Activated naive CD4-positive, alpha-beta T cell treated with anti-CD3 and anti-CD28 coated beads, Interleukin-2, amount 10 ng/mL, durations not matched to agents 7 days and 5 days (primary cell): ENCODE results near the gene IL1B.
"Not testable (repeated sequence)": the region's sequence is repeated elsewhere in the genome, so short reads cannot be mapped to it uniquely, and the experiment has no call there.

ENCODE experiments used
- CTCF ChIA-PET: fragments of 350-600 bp; sonication (Branson Sonifier 250); formaldehyde crosslinking; loops from one replicate; lab custom pipeline; 2021; ENCODE audit warnings: antibody characterized with exemption; lab: Charles Lee
- DNase-seq: peaks from one replicate; pipeline ENCODE4 v3.0.0-alpha.2; 2020
- H3K27ac Mint-ChIP-seq: one replicate; pipeline ENCODE4 v1.8.0; 2021; ENCODE audit warnings: mild to moderate bottlenecking, moderate library complexity, mixed read lengths
- H3K27me3 Mint-ChIP-seq: one replicate; pipeline ENCODE4 v1.8.0; 2021; ENCODE audit warnings: mild to moderate bottlenecking, mixed read lengths
- H3K36me3 Mint-ChIP-seq: one replicate; pipeline ENCODE4 v1.8.0; 2021; ENCODE audit warnings: mixed read lengths
- H3K4me1 Mint-ChIP-seq: one replicate; pipeline ENCODE4 v1.8.0; 2021; ENCODE audit warnings: mixed read lengths
- H3K4me3 Mint-ChIP-seq: one replicate; pipeline ENCODE4 v1.8.0; 2021; ENCODE audit warnings: mild to moderate bottlenecking, moderate library complexity, mixed read lengths
- H3K9me3 Mint-ChIP-seq: one replicate; pipeline ENCODE4 v1.8.0; 2021; ENCODE audit warnings: mixed read lengths

IL1B gene

GRCh38 chr2:112870841-112871835 is 34.6 kb upstream of the IL1B start:
- peaks cover 3% of the 10 kb centered on the region for H3K4me1 Mint-ChIP-seq
- CTCF ChIA-PET = no interaction called here
- H3K4me3 Mint-ChIP-seq = no peak overlapping the region
- no peak for DNase-seq
- H3K27ac Mint-ChIP-seq = no peak overlapping the region
- H3K9me3 Mint-ChIP-seq = peaks cover 2% of the 10 kb centered on the region
- H3K27me3 Mint-ChIP-seq = peaks cover 44% of the 10 kb centered on the region
- no peaks in the 10 kb centered on the region for H3K36me3 Mint-ChIP-seq

GRCh38 chr2:112869258-112869842 is 32.8 kb upstream of the IL1B start:
- H3K9me3 Mint-ChIP-seq = peaks cover 2% of the 10 kb centered on the region
- H3K36me3 Mint-ChIP-seq = no peaks in the 10 kb centered on the region

GRCh38 chr2:112867701-112868631 is 31.4 kb upstream of the IL1B start:
- Mint-ChIP-seq H3K4me3 (no peak overlapping the region), H3K36me3 (no peaks in the 10 kb centered on the region), H3K27me3 (peaks cover 39% of the 10 kb centered on the region), H3K9me3 (peaks cover 2% of the 10 kb centered on the region), H3K27ac (no peak overlapping the region), H3K4me1 (peaks cover 3% of the 10 kb centered on the region)
- no peak for DNase-seq
- CTCF ChIA-PET = interaction anchor here (0.9 kb wide), 1 partner anchor 17 kb away, joined by 3 read pairs; no protein-coding TSS in a partner anchor

More at GRCh38 chr2:112869258-112869842, 32.8 kb upstream of the IL1B start:
- CTCF ChIA-PET = no interaction called here
- Mint-ChIP-seq H3K4me3 (no peak overlapping the region), H3K27me3 (peaks cover 44% of the 10 kb centered on the region), H3K27ac (no peak overlapping the region), H3K4me1 (peaks cover 3% of the 10 kb centered on the region)
- DNase-seq = peak; percentile 26

- H3K27ac Mint-ChIP-seq = no peak overlapping the region
- DNase-seq = no peak
- peaks cover 10% of the 10 kb centered on the region for H3K9me3 Mint-ChIP-seq
- peaks cover 28% of the 10 kb centered on the region for H3K27me3 Mint-ChIP-seq
- H3K36me3 Mint-ChIP-seq = no peaks in the 10 kb centered on the region
- H3K4me3 Mint-ChIP-seq = no peak overlapping the region
- CTCF ChIA-PET = no interaction called here
- peaks cover 3% of the 10 kb centered on the region for H3K4me1 Mint-ChIP-seq
These were observed 29.7 kb upstream of the IL1B start for GRCh38 chr2:112866128-112866835.

GRCh38 chr2:112864072-112864471 is 27.5 kb upstream of the IL1B start:
- peaks cover 21% of the 10 kb centered on the region for H3K9me3 Mint-ChIP-seq
- peaks cover 16% of the 10 kb centered on the region for H3K27me3 Mint-ChIP-seq
- H3K27ac Mint-ChIP-seq = no peak overlapping the region
- CTCF ChIA-PET = interaction anchor here (1.4 kb wide), 1 partner anchor 114 kb away, joined by 3 read pairs; no protein-coding TSS in a partner anchor
- DNase-seq = no peak
- H3K36me3 Mint-ChIP-seq = peaks cover 1% of the 10 kb centered on the region
- H3K4me1 Mint-ChIP-seq = no peaks in the 10 kb centered on the region
- H3K4me3 Mint-ChIP-seq = no peak overlapping the region

- CTCF ChIA-PET = interaction anchor here (0.7 to 1.4 kb wide), 2 partner anchors 26 to 347 kb away, joined by 3 read pairs; no protein-coding TSS in a partner anchor
- not testable (repeated sequence) for H3K36me3 Mint-ChIP-seq, H3K4me1 Mint-ChIP-seq, H3K4me3 Mint-ChIP-seq, H3K27ac Mint-ChIP-seq, DNase-seq, H3K27me3 Mint-ChIP-seq
- H3K9me3 Mint-ChIP-seq = peaks cover 32% of the 10 kb centered on the region
These were observed 23.0 kb upstream of the IL1B start for GRCh38 chr2:112859406-112860183.

- no peaks in the 10 kb centered on the region for H3K36me3 Mint-ChIP-seq
- CTCF ChIA-PET = interaction anchor here (1.0 kb wide), 1 partner anchor 92 kb away, joined by 3 read pairs; no protein-coding TSS in a partner anchor
- no peak for DNase-seq
- H3K4me1 Mint-ChIP-seq = no peaks in the 10 kb centered on the region
- no peak overlapping the region for H3K4me3 Mint-ChIP-seq
- peaks cover 42% of the 10 kb centered on the region for H3K27me3 Mint-ChIP-seq
- no peak overlapping the region for H3K27ac Mint-ChIP-seq
- no peaks in the 10 kb centered on the region for H3K9me3 Mint-ChIP-seq
These were observed 14.0 kb upstream of the IL1B start for GRCh38 chr2:112850588-112850987.

- CTCF ChIA-PET = interaction anchor here (1.0 kb wide), 1 partner anchor 92 kb away, joined by 3 read pairs; no protein-coding TSS in a partner anchor
- no peak for DNase-seq
- no peaks in the 10 kb centered on the region for H3K36me3 Mint-ChIP-seq
These were observed 13.4 kb upstream of the IL1B start for GRCh38 chr2:112849956-112850355.

GRCh38 chr2:112848833-112849232 is 12.3 kb upstream of the IL1B start:
- no peaks in the 10 kb centered on the region for H3K4me1 Mint-ChIP-seq

More at GRCh38 chr2:112849956-112850355, 13.4 kb upstream of the IL1B start:
- Mint-ChIP-seq H3K4me1 (no peaks in the 10 kb centered on the region), H3K27ac (no peak overlapping the region), H3K4me3 (no peak overlapping the region), H3K27me3 (peaks cover 46% of the 10 kb centered on the region), H3K9me3 (no peaks in the 10 kb centered on the region)

GRCh38 chr2:112846031-112846430 is 9.5 kb upstream of the IL1B start:
- Mint-ChIP-seq H3K4me3 (no peak overlapping the region), H3K27ac (no peak overlapping the region), H3K4me1 (no peaks in the 10 kb centered on the region), H3K27me3 (peaks cover 57% of the 10 kb centered on the region), H3K9me3 (no peaks in the 10 kb centered on the region), H3K36me3 (no peaks in the 10 kb centered on the region)
- CTCF ChIA-PET = no interaction called here
- DNase-seq = no peak

More at GRCh38 chr2:112848833-112849232, 12.3 kb upstream of the IL1B start:
- CTCF ChIA-PET = no interaction called here
- no peaks in the 10 kb centered on the region for H3K36me3 Mint-ChIP-seq
- no peak overlapping the region for H3K27ac Mint-ChIP-seq
- H3K4me3 Mint-ChIP-seq = no peak overlapping the region
- H3K27me3 Mint-ChIP-seq = peaks cover 51% of the 10 kb centered on the region
- DNase-seq = no peak
- H3K9me3 Mint-ChIP-seq = no peaks in the 10 kb centered on the region

GRCh38 chr2:112843836-112844235 is 7.3 kb upstream of the IL1B start:
- H3K4me3 Mint-ChIP-seq = no peak overlapping the region
- H3K36me3 Mint-ChIP-seq = no peaks in the 10 kb centered on the region
- H3K27me3 Mint-ChIP-seq = peaks cover 58% of the 10 kb centered on the region
- CTCF ChIA-PET = no interaction called here
- no peaks in the 10 kb centered on the region for H3K9me3 Mint-ChIP-seq
- DNase-seq = no peak
- H3K4me1 Mint-ChIP-seq = no peaks in the 10 kb centered on the region
- H3K27ac Mint-ChIP-seq = no peak overlapping the region

GRCh38 chr2:112843288-112843687 is 6.7 kb upstream of the IL1B start:
- no peaks in the 10 kb centered on the region for H3K4me1 Mint-ChIP-seq
- peaks cover 58% of the 10 kb centered on the region for H3K27me3 Mint-ChIP-seq
- H3K4me3 Mint-ChIP-seq = no peak overlapping the region
- no peaks in the 10 kb centered on the region for H3K36me3 Mint-ChIP-seq
- DNase-seq = no peak
- H3K9me3 Mint-ChIP-seq = no peaks in the 10 kb centered on the region
- H3K27ac Mint-ChIP-seq = no peak overlapping the region
- CTCF ChIA-PET = no interaction called here
